ENCODE data around the gene SESN1.
A peak's percentile ranks its signal among the peaks of the same experiment; 100 is the strongest.

Gene SESN1

DNA sequence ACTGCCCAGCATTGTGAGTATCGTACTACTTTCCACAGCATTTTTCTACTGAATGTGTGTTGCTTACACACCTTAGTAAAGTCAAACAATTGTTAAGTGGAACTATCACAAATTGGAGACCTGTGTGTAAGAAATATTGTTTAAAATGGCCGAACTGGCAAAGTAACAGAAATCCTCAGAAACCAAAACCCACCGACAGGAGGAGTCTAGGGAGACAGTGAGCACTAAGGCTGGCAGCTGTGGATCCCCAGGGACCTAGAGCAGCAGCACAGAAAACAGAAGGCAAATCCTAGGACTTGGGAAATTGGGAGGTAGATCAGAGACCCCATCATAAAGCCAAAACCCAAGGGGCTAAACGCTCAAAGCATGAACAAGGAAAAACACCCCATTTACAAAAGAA lies 69.9 kb downstream of the SESN1 start:
- DNase-seq, result no peak

- DNase-seq, result no peak
These were observed 70.3 kb downstream of the SESN1 start for GRCh38 chr6:109024368-109024767.

DNA sequence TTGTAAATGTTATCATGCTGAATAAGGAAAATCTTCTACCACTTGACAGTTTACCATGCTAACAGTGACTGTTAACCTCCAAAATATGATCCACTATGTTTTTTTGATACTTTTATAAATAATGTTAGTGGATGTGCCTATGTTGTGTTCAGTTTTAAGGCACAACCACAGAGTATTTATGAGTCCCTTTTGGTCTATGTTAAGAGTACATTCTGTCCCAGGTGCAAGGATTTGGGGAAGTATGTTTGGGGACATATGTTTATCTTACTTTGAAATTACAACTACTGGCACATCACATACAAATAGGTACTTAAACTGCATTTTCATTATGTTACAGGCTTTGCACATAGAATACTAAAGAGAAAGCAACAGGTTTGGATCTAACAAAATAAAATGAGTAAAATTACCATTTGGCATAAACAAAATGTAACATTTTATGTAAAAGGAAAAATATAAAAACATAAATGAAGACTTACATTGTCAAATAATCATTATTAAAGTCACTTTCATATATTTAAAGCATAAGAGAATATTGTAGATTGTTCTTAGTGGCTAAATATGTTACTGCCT lies 71.2 kb downstream of the SESN1 start:
- DNase-seq, result no peak

- DNase-seq, result no peak
These were observed 72.8 kb downstream of the SESN1 start for GRCh38 chr6:109021870-109022269.

DNA sequence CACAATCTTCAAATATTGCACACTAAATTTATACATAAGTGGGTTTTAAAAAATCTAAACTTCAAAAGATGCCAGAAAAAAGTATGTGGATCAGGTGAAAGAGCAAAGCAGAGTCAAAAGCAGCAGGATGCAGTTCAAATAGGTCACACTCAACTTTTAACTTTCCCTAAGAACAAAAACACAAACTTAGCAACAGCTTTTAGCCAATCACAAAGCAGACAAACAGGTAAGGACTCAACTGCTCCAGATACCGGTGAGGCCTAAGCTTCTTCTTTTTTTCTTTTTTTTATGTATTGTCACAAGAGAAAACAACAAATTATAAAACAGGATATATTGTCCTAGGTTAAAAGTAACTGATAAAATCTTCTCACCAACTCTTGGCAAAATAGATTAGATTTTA lies 74.7 kb downstream of the SESN1 start:
- no peak for DNase-seq

GRCh38 chr6:109015176-109015575 lies 79.5 kb downstream of the SESN1 start:
- DNase-seq, result no peak

DNA sequence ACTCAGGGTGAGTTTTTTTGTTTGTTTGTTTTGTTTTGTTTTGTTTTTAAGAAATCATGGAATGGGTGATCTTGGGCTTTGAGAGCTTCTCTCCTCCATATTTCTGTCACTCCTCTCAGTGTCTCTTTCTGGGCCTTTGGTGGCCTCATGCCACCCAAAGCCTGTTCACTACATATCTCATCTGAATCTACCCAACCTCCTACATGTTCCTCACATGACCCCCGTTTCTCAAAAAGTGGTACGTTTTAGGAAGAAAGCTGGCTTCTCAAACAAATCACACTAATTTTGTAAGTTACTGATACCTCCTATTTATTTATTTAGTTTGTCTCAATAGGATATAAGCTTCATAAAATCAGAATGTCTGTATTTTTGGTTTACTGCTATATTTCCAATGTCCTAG lies 80.0 kb downstream of the SESN1 start:
- DNase-seq, result no peak

GRCh38 chr6:109013656-109014305 lies 80.9 kb downstream of the SESN1 start:
- DNase-seq, result no peak

DNA sequence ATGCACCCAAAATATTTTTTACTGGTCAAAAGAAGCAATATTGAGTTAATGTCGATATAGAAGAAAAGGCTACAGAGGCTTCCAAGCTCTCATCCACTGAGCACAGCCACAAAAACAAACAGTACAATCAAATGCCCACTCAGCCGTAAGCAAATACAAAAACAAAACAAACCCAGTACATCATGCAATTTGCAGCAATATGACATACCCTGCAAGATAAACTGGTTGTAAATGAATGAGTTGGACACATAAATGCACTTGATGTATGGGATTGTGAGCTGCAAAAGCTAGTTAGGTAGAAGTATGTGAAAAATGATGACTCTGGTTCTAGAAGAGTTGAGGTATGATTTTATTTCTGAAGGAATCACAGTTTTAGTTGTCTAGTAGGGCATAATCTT lies 83.9 kb downstream of the SESN1 start:
- DNase-seq, result no peak

- DNase-seq, result no peak
These were observed 84.5 kb downstream of the SESN1 start for GRCh38 chr6:109009962-109010704.

- peak; percentile 94 for DNase-seq
These were observed 85.2 kb downstream of the SESN1 start for GRCh38 chr6:109009236-109009961.

DNA sequence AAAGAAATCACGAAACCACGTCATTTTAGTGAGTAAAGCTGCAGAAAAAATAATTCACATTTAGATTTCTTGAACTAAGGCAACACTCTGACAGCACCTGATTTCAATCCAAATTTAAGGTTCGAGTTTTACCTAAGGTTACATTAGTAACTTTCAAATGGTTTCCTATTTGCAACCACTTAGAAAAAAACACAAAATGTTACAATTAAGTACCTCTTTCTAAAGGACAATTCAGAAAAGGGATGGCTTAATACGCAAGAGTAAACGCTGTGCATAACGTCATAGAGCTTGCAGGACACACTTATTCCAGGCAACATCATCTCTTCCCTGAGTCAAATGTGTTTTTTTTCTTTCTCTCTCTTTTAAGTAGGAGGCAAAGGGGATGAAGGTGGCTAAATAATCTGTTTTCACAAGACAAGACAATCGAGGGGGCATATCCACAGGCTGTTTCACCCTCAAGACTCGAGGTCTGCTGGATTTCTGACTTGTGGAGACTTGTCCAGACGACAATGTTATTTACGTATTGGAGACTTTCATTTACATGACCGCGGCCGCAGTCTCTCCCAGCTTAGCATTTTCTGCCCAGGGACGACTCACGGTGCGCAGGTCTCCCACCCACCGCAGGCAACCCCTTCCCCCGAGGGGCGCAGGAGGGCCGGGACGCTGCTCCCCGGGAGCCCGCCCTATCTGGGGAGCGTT lies 86.0 kb downstream of the SESN1 start:
- no peak for DNase-seq

DNA sequence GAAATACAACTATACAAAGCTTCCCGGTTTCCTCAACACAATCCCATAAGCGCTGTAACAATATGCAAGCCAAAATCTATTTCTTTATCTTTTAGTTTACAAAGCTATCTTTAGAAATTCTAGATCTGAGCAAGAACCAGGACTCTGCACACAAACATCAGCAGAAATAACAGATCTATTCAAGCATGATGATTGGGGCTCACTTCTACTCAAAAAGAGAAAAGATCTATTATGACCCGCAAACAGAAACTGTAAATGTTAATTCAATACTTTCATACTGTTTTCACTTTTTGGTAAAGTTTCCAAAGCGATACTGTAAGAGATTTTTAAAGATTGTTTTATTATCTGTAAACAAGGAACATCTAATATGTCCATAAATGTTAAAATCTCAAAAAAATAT lies 86.6 kb downstream of the SESN1 start:
- no peak for DNase-seq

GRCh38 chr6:109007521-109007920 lies 87.1 kb downstream of the SESN1 start:
- no peak for DNase-seq

- no peak for DNase-seq
These were observed 87.8 kb downstream of the SESN1 start for GRCh38 chr6:109006818-109007217.

DNA sequence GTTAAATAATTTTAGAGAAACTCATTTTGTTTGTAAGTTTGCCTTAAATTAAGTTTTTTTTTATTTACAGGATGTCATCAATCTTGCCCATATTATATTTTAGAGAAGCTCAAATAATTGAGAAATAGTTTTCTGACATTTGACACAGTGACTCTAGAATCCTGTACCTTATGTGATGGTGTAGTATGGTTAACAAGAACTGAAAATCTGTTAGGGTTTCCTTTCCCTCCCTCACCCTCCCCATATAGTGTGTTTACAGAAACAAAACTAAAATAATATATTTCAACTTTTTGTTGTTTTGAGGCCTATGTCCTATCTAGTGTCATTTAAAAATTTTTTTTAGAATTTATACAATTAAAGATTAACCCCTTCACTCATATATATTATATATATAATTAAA lies 91.8 kb downstream of the SESN1 start:
- DNase-seq, result no peak

GRCh38 chr6:109002051-109002697 lies 92.5 kb downstream of the SESN1 start:
- no peak for DNase-seq

DNA sequence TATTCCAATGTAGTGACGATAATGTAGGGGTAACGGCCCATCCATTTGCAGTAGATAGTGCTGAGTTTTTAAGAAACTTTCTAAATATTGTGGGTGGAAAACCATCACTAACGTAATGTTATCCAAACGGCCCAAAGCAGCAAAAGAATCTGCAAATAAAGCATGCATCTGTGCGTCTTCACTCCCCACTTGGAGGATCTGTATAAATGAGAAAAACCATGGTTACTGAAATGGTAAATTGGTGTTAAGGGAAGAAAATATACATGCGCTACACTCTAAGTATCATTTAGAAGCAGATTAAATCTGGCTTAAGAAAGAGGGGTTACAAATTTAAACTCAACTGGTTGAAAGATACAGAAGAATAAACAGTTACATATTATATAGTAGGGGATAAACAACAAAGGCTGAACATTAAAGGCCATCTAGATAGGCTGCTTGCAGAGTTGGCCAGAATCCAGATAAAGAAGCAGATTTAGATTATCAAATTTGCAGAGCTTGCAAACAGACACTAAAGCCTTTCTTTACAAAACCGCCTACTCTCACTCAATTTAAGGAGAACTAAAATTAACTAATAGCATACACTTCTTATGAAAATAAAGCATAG lies 93.3 kb downstream of the SESN1 start:
- no peak for DNase-seq

- DNase-seq, result no peak
These were observed 94.4 kb downstream of the SESN1 start for GRCh38 chr6:109000289-109000688.

DNA sequence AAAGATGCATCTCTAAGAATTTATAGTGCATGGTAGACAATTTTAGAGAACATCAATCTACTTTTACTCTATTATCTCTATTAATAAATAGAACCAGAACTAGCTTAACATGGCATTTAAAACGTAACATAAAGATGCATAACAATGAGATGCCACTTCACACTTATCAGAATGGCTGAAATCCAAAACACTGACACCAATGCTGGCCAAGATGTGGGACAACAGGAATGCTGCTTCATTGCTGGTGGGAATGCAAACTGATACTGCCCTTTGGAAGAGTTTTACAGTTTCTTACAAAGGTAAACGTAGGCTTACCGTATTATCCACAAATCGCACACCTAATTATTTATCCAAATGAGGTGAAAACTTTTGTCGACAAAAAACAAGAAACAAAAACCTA lies 95.2 kb downstream of the SESN1 start:
- DNase-seq, result no peak

DNA sequence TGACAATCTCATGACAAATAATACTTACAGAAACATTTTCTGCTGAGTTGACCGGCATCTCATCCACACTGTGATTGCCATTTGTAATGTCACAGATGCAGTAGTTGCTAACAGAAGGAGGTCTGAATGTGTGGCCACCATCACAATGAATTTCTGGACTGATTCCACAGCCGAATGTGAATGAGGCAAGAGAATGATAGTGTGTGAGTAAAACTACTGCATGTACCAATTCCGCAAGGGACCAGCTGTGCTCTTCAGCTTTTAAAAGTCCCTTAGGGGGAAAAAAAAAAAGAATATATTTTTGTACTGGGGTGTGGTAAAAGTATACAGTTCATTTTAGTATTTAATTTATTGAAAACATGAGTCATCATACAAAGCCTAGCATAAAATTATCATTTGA lies 96.2 kb downstream of the SESN1 start:
- no peak for DNase-seq

DNA sequence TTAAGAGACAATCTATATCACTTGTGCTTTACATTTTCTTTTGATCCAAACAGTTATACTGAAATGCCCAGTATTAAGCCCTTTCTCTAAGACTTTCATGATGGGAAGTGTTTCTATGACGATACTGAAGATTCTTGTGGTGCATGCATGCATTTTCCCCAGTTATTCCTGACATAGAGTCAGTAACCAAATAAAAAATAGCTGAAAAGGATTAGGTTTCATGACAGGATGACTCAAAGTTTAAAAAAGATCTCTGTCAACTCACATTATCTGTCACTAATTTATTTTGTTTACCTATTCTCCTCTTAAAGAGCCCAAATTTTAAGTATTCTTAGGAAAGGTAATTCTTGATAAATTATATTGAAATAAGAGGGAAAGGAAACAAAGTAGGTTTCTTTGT lies 98.4 kb downstream of the SESN1 start:
- DNase-seq, result no peak

All from right hindlimb (tissue), 1 donor.